ENCODE results near the gene RASGRF1.
"Not testable (repeated sequence)": the region's sequence is repeated elsewhere in the genome, so short reads cannot be mapped to it uniquely, and the experiment has no call there.

The RASGRF1 gene

GRCh38 chr15:78938658-78939488 lies 151.7 kb downstream of the RASGRF1 start:
- in situ Hi-C loops (cut with HindIII; ENCODE audit: low sequenced_read_pairs) = no loop called here

DNA sequence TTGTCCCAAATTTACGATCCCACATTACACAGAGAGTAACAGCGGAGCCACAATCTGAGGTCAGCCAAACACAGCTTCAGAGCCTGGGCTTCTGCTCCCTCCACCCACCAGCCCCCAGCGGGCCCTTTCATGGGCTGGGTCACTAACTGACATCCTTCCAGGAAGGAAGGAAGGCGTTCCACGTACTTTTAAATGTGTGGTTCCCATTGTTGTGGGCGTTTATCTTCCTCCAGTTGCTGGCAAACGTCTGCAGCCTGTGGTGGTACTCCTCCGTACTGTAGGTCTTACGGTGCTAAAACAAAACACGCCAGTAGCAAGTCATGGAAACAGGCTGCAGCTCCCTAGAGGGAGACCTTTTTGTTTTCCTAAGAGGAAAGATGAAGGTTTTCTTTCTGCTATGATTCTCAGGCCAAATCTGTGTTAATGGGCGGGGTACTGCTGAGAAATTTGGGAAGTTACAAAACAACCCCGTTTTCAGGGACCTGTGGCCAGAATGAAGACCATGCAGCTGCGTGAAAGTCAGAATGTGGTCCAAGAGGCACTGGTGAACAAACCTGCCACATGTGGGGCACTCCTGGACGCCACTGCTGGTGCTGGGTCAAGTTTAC lies 153.3 kb downstream of the RASGRF1 start:
- in situ Hi-C loops (cut with HindIII; ENCODE audit: low sequenced_read_pairs) = no loop called here

GRCh38 chr15:78934655-78935023 lies 155.9 kb downstream of the RASGRF1 start:
- in situ Hi-C loops (cut with HindIII; ENCODE audit: low sequenced_read_pairs) = no loop called here

DNA sequence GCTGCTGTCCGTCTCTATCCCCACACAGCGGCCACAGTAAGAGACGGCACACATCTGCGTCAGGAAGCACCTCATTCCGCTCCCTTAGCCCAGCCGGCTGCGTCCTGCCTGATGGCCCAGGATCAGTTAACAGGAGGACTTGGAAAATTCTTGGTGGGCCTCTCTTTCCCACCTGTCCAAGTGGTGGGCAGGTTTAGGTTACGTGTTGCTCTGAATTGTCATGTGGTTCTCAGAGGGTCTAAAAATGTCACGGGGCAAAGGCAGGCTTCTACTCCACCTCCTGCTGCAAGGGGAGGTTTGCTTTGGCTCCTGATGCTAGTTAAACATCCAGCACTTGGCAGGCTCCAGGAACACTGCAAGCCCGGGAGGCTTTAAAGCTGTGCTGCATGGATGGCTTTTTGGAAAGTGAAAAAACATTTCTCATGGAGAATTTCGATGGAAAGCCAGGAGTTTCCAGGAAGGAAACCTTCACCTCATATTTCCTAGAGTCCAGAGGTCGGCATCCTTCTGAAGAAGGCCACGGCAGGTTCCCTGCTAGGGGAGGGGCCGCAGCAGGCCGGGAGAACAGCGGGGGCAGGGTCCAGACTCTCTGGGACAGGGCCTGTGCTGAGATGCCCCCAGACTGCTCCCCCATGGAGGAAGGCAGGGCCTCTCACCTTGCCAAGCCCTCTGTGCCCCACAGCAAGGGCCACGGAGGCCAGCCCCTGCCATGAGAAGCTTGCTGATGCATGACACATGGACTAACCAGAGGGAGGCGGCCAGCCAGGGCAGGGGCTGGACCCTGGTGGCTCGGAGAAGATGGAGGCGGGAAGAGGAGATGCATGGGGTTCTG lies 156.5 kb downstream of the RASGRF1 start:
- in situ Hi-C loops (cut with HindIII; ENCODE audit: low sequenced_read_pairs) = no loop called here

DNA sequence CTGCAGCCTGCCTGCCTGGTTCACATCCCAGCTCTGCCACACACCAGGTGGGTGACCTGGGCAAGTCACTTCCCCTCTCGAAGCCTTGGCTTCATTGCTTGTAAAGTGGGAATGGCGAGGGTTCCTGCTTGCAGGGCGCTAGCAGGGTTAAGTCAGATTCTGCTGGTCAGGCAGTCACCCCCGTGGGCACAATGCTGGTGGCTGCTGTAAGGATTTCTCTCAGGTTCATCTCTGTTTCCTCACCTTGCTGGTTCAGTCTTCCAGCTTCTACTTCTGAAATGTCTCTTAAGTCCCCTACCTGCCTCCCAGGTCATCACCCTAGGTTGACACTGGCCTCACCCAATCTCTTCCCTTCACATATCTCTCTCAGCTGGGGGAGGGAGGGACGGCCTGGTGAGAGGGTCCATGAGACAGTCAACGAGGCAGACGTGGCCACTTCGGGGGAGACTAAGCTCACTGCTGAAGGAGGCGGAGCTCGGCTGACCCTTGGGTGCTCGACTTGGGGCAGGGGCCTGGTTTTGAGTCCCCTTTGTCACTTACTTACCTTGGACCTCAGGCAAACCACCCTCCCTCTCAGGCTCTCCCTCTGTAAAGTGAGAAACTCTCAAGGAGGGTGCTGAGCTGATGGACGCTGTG lies 157.3 kb downstream of the RASGRF1 start:
- in situ Hi-C loops (cut with HindIII; ENCODE audit: low sequenced_read_pairs) = no loop called here

DNA sequence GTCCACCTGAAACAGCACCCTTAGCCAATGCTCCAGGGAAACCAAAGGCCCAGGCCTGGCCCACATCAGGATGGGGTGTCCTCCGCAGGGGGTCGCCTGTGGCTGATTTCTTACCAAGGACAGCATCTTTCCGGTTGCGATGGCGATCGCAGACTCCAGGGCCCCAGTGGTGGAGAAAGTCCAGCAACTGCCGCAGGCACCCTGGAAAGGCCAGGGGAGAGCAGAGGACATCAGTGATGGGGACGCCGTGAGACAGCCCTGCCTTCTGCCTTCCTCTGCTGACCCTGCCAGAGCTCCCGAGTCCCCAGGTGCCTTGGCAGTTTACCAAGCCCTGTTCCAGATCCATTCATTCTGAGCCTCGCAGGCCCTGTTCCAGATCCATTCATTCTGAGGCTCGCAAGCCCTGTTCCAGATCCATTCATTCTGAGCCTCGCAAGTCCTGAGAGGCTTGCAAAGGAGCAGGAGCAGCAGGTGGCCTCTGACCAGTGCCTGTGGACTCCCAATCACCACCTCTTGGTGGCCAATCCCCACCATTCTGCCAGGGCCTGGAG lies 158.2 kb downstream of the RASGRF1 start:
- in situ Hi-C loops (cut with HindIII; ENCODE audit: low sequenced_read_pairs) = no loop called here

DNA sequence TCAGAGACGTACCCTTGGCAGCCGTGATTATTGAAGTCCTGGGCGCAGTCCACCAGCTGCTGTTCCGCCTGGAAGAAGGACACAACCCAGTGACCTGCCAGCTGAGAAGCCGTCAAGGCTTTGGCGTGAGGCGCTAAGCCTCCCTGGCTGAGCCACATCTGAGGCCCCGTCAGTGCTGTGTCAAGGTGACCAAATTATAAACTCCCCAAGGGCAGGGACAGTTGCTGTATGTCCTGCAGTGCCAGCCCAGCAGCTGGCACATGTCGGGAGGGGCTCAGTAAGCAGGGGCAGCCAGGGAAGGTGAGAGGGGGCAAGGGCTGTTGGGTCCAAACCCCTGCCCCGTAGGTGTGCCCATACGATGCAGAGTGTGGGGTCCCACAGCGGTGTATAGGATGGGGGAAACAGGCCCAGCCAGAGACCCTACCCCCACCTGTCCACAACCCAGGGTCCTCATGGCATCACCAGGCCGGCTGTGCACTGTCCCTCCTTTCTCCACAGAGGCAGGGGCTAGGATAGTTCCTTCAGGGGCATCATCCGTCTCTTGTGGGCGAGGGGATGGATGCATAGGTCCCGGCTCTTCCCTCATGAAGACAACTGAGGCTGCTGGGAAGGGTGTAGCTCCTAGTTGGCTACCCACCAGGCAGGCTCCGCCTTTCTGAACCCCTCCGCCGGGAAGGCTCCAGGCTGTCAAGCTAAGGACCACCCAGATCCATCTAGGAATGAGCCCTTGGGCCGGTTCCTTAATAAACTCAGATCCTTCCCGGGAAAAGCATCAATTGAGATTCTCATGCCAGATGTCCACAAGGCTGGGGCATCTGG lies 158.9 kb downstream of the RASGRF1 start:
- in situ Hi-C loops (cut with HindIII; ENCODE audit: low sequenced_read_pairs) = no loop called here

DNA sequence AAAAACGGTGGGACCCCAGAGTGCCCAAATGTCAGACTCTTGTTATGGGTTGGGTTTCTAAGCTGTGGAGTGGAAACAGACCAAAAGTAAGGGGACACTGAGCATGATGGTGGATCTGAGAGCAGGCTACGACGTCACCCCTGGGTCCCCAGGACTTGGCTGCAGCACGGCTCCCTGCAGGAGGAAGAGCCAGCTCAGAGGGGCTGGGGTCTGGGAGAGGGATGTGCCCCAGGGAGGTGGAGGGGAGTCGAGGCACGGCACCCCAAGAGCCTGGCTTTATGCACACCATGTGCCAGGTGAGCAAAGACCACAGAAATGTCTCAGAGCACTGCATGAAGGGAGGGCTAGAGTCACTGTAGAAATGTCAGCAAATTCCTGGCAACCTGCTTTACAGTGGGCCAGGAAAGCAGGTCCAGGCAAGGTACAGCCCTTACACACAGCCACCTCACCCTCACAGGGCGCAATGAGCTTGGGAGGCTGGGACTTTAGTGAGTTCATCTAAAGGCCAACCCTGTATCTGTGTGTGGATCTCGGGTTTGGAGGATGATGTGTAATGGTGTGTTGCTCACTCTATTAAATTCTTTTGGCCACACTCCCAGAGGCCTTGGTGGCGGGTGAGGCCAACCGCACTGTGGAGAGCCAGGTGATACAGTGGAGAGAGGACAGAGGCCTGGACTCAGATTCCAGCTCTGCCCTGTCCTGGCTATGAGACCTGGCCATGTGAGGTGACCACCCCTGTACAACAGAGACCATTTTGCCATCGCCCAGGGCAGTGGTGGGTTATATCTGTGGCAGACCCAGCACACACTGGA lies 159.8 kb downstream of the RASGRF1 start:
- in situ Hi-C loops (cut with HindIII; ENCODE audit: low sequenced_read_pairs) = no loop called here

DNA sequence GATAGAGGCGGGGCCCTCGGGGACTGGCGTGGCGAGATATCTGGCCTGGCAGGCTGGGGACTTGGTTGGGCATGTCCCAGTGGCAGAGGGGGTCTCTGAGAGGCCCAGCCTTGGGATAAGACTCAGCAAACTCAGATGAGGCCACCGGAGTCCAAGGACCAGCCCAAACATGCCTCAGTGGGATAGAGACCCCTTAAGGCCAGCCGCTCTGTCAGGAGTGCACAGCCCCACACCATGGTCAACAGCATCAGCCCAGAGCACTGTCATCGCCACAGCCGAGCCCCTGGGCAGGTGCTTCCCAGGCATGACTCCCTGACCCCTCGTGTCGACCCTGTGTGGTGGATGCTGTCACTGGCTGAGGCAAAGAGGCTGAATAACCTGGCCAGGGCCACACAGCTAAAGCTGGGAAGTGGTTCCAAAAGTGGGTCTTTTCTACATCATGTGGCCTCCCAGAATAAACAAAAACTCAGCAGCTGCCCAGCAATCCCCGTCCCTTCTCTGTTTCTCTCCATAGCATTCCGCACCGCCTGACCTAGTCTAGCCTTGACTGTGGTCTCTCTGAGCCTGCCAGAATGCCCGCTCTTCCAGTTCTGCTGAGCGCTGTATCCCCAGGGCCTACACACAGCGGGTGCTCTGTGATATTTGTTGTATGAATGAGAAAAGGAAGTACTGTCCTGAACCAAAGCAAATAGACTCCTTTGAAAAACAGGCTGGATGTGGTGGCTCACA lies 160.9 kb downstream of the RASGRF1 start:
- in situ Hi-C loops (cut with HindIII; ENCODE audit: low sequenced_read_pairs) = no loop called here

- in situ Hi-C loops (cut with HindIII; ENCODE audit: low sequenced_read_pairs) = no loop called here
These were observed 161.9 kb downstream of the RASGRF1 start for GRCh38 chr15:78928616-78929093.

GRCh38 chr15:78928176-78928575 lies 162.4 kb downstream of the RASGRF1 start:
- in situ Hi-C loops (cut with HindIII; ENCODE audit: low sequenced_read_pairs) = not testable (repeated sequence)

- in situ Hi-C loops (cut with HindIII; ENCODE audit: low sequenced_read_pairs) = no loop called here
These were observed 163.3 kb downstream of the RASGRF1 start for GRCh38 chr15:78927077-78927790.

GRCh38 chr15:78925956-78926743 lies 164.4 kb downstream of the RASGRF1 start:
- in situ Hi-C loops (cut with HindIII; ENCODE audit: low sequenced_read_pairs) = no loop called here

GRCh38 chr15:78925076-78925624 lies 165.4 kb downstream of the RASGRF1 start:
- in situ Hi-C loops (cut with HindIII; ENCODE audit: low sequenced_read_pairs) = no loop called here

DNA sequence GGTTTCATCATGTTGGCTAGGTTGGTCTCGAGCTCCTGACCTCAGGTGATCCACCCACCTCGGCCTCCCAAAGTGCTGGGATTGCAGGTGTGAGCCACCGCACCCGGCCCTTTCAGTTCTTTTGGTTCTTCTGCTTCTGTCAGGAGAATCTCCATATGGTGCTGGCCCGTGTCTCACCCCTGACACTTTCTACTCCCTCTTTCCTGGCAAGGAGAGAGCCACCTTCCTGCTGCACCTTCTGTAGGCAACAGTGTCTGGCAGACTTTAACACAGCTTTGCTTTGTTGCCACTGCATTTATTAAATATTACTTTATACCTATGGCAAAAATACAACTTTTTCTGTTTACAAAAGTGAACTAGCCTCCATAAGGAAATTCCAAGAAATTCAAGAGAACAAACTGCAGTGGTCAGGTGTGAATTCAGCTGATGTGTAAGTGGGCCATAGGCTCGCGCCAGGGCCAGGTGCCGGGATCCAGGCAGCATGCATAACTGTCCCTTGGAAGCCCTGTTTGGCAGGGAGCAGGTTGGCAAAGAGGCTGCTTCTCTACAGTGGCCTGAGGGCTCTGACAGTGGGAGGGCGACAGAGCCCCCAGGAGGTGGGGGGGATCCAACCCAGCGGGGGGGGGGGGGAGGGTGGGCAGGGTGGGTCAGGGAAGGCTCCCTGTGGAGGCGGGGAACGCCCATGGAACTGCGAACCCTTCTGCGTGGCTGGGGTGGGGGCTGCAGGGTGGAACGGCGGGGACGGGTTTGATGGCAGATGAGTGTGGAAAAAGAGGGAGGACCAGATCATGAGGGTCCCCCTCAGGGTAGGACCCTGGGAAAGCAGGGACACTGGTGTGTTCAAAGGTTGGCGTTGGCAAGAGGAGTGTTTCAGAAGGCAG lies 166.9 kb downstream of the RASGRF1 start:
- in situ Hi-C loops (cut with HindIII; ENCODE audit: low sequenced_read_pairs) = no loop called here

DNA sequence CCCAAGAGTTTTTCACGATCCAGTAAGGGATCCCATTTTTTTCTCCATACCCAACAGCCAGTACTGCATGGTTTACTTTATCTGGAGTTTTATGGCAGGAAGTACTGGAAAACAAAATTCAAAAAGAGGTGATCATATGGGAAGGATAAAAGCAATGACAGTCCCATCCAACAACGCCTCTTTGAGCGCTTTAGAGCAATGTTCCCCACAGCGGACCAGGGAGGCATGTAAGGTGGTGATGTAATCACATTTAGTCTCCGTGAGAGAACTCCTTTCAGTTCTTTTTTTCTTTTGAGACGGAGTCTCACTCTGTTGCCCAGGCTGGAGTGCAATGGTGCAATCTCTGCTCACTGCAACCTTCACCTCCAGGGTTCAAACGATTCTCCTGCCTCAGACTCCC lies 167.6 kb downstream of the RASGRF1 start:
- in situ Hi-C loops (cut with HindIII; ENCODE audit: low sequenced_read_pairs) = no loop called here

Data from DLD1 (cell line).